GM12878 (cell line): Measurements from ENCODE around the gene DMD. TPM values are rescaled to one million over a fixed set of nuclear protein-coding genes. Genes with fewer than 3 reads are reported as not detected.

Source experiments
- ATAC-seq: fragments of 200-7000 bp; cut with Tn5 transposase; 3 replicates; pipeline ENCODE4 v1.9.1; 2020; ENCODE audit warnings: mild to moderate bottlenecking, moderate library complexity
- BruUV-seq: library from RNA; stranded (reverse); fragments of 400-500 nt; replicated peaks from 2 replicates; lab custom pipeline; 2021; lab: Mats Ljungman, UMichigan
- CTCF ChIA-PET: fragments of 300-600 bp; sonication (Branson Sonifier 250); formaldehyde crosslinking; extraction: SDS; loops from one replicate; lab custom pipeline; 2021; ENCODE audit warnings: inconsistent platforms; lab: Yijun Ruan, JAX
- POLR2A ChIA-PET: fragments of 350-600 bp; formaldehyde crosslinking; extraction: SDS; loops from one replicate; lab custom pipeline; 2021; ENCODE audit warnings: inconsistent platforms; lab: Charles Lee
- RAD21 ChIA-PET: fragments of 300-600 bp; sonication (Branson Sonifier 250); formaldehyde crosslinking; loops from one replicate; lab custom pipeline; 2023; ENCODE audit warnings: antibody characterized with exemption; ENCODE audit not compliant: unreplicated experiment; lab: Charles Lee
- SMC1A ChIA-PET: fragments of 300-600 bp; sonication (Branson Sonifier 250); formaldehyde crosslinking; loops from one replicate; lab custom pipeline; 2023; ENCODE audit not compliant: unreplicated experiment, uncharacterized antibody; lab: Charles Lee
- DNase-seq: peaks from one replicate; pipeline ENCODE4 v3.0.0-alpha.2; 2011; ENCODE audit warnings: low read depth, low spot score
- FAIRE-seq: peaks from 3 replicates; lab custom pipeline; 2011; peaks lifted over from hg19 to GRCh38; lab: Jason Lieb, UNC
- H2AFZ ChIP-seq: 2 replicates; pipeline ENCODE4 v1.6.0; 2011; ENCODE audit warnings: low read depth, low read length, control low read depth; ENCODE audit not compliant: control insufficient read depth
- H3K27ac ChIP-seq: 2 replicates; pipeline ENCODE4 v1.5.1; 2011; ENCODE audit warnings: control low read depth; ENCODE audit not compliant: control insufficient read depth, insufficient read depth
- H3K27me3 ChIP-seq, 2 experiments: replicated peaks in 1 of 2; 2 replicates each; pipeline versions ENCODE4 v1.6.0 to v1.6.1; 2011; ENCODE audit warnings: low read length in 1 of 2; ENCODE audit not compliant: control insufficient read depth in 2 of 2, insufficient read depth in 2 of 2
- H3K36me3 ChIP-seq, 2 experiments: 2 replicates each; pipeline ENCODE4 v1.5.1; 2011; ENCODE audit warnings: low read length in 1 of 2; ENCODE audit not compliant: control insufficient read depth in 2 of 2, insufficient read depth in 2 of 2
- H3K4me1 ChIP-seq: 2 replicates; pipeline ENCODE4 v1.6.1; 2011; ENCODE audit warnings: mild to moderate bottlenecking, low read length, moderate library complexity, mixed read lengths; ENCODE audit not compliant: control insufficient read depth, insufficient read depth
- H3K4me2 ChIP-seq: 2 replicates; pipeline ENCODE4 v1.6.0; 2011; ENCODE audit warnings: control low read depth; ENCODE audit not compliant: control insufficient read depth, insufficient read depth
- H3K4me3 ChIP-seq: fragments of 200-600 bp; sonication (generic); 2 replicates; pipeline ENCODE4 v1.5.1; 2016
- H3K79me2 ChIP-seq: 2 replicates; pipeline ENCODE4 v1.6.0; 2011; ENCODE audit warnings: low read length; ENCODE audit not compliant: control insufficient read depth, insufficient read depth
- H3K9ac ChIP-seq: 2 replicates; pipeline ENCODE4 v1.8.0; 2011; ENCODE audit warnings: low read length, control low read depth, mixed read lengths; ENCODE audit not compliant: control insufficient read depth, insufficient read depth
- H3K9me3 ChIP-seq: replicated peaks from 3 replicates; pipeline ENCODE4 v1.5.1; 2011; ENCODE audit warnings: mild to moderate bottlenecking, low read length; ENCODE audit not compliant: control insufficient read depth, insufficient read depth
- H4K20me1 ChIP-seq: 2 replicates; pipeline ENCODE4 v1.6.0; 2011; ENCODE audit not compliant: control insufficient read depth, insufficient read depth
- EED ChIP-seq: sonication (generic); IDR thresholded peaks from 2 replicates; pipeline ENCODE4 v1.6.1; 2016; ENCODE audit warnings: antibody characterized with exemption, low read depth
- EGR1 ChIP-seq, 2 experiments: IDR thresholded peaks; 1 replicate in 1 of 2; 2 replicates in 1 of 2; pipeline ENCODE4 v1.6.1; 2011 to 2012; ENCODE audit warnings: low read depth in 2 of 2, low read length in 2 of 2, borderline replicate concordance in 1 of 2, mild to moderate bottlenecking in 1 of 2, moderate library complexity in 1 of 2
- ETV6 ChIP-seq, 2 experiments: fragments of 450-650 bp in 1 of 2; IDR thresholded peaks in 1 of 2; conservative IDR thresholded peaks in 1 of 2; 2 replicates each; pipeline ENCODE4 v1.6.1; 2014; ENCODE audit warnings: antibody characterized with exemption in 1 of 2, borderline replicate concordance in 1 of 2, low read depth in 1 of 2, mild to moderate bottlenecking in 1 of 2, moderate library complexity in 1 of 2
- NRF1 ChIP-seq: conservative IDR thresholded peaks from 2 replicates; pipeline ENCODE4 v1.6.1; 2011; ENCODE audit warnings: mild to moderate bottlenecking, low read depth, low read length, improper control_type of control experiment
- PML ChIP-seq: IDR thresholded peaks from 2 replicates; pipeline ENCODE4 v1.6.1; 2012; ENCODE audit warnings: low read length, inconsistent platforms
- SMARCA5 ChIP-seq: fragments of 450-650 bp; IDR thresholded peaks from 2 replicates; pipeline ENCODE4 v1.6.1; 2017; ENCODE audit warnings: mild to moderate bottlenecking
- STAT1 ChIP-seq: fragments of 450-650 bp; conservative IDR thresholded peaks from 2 replicates; pipeline ENCODE4 v1.6.1; 2014; ENCODE audit warnings: antibody characterized with exemption, mild to moderate bottlenecking
- TCF12 ChIP-seq: IDR thresholded peaks from 2 replicates; pipeline ENCODE4 v1.6.1; 2011; ENCODE audit warnings: low read depth, mild to moderate bottlenecking, low read length
- TCF3 ChIP-seq: IDR thresholded peaks from 2 replicates; pipeline ENCODE4 v1.6.1; 2012; ENCODE audit warnings: low read depth, mild to moderate bottlenecking, low read length, borderline replicate concordance; ENCODE audit not compliant: insufficient read depth
- WGBS: methylation state at CpG from one replicate; pipeline ENCODE4 v1.1.6; 2016; ENCODE audit warnings: low lambda C conversion rate; ENCODE audit not compliant: insufficient replicate concordance, insufficient coverage; ENCODE audit errors: missing lambda C conversion rate; 5-methylcytosine and 5-hydroxymethylcytosine counted together
- in situ Hi-C: fragments of 300-500 bp; cut with MboI; formaldehyde crosslinking; loops from 9 replicates; pipeline ENCODE4 v1.14.3; 2018; ENCODE audit warnings: mixed read lengths
- intact Hi-C: fragments of 100-400 bp; cut with micrococcal nuclease; formaldehyde crosslinking; loops from one replicate; pipeline ENCODE4 v1.14.2; 2022; ENCODE audit not compliant: unreplicated experiment
- polyA plus RNA-seq, 11 experiments: library from polyadenylated mRNA; depleted of rRNA in 4 of 11; unstranded in 6 of 11; stranded (reverse) in 5 of 11; fragments of >200 nt; fragmentation: Nextera tagmentation in 4 of 11; fragmentation: Illumina TruSeq in 1 of 11; extraction: Ambion mirVana in 4 of 11; extraction: Trizol in 1 of 11; gene quantifications; 1 replicate in 1 of 11; 2 replicates in 10 of 11; pipeline versions ENCODE4 v1.2.1 to v1.2.3, GENCODE V29; 2011 to 2016; ENCODE audit warnings: inconsistent platforms in 2 of 11, missing spikeins in 2 of 11, low read depth in 1 of 11
- total RNA-seq, 4 experiments: library from RNA; depleted of rRNA in 3 of 4; stranded (reverse); fragments of >200 nt in 3 of 4; fragmentation: Illumina TruSeq in 1 of 4; extraction: Trizol in 1 of 4; gene quantifications; 2 replicates each; pipeline versions ENCODE4 v1.2.1 to v1.2.3, GENCODE V29; 2013 to 2021
- TF ChIP-seq, protein P1 (sequence below): fragments of 450-650 bp; IDR thresholded peaks from 2 replicates; pipeline ENCODE4 v1.6.1; 2017; ENCODE audit warnings: mild to moderate bottlenecking, moderate library complexity
- TF ChIP-seq, protein P2 (sequence below): fragments of 450-650 bp; IDR thresholded peaks from 2 replicates; pipeline ENCODE4 v1.6.1; 2014; ENCODE audit warnings: mild to moderate bottlenecking

The DMD gene
- total and polyA plus RNA-seq, 10 of the 15 experiments (the other 5 are each of a cell fraction or from before 2014, with no cell fraction given) = 1.4 to 24.3 (median 4.3) TPM

DNA sequence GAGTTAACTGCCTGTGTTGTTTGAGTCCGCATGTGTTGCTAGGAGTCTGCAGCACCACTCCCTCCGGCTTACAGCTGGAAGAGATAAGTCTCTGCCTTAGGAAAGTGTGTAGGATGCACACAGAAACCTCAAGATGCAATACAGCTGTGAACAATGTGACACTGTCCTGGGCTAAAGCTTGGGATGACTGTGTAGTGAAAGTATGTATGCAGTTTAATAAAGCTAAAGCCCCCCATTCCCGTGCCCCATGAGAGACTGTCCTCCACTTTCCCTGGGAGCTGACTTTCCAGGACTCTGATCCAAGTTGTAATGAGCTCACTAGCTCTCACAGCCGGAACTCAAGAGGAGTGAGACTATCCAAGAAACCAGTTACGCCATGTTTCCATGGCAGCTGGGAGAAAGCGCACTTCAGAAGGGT is 1982.9 kb downstream of the DMD start:
- CTCF ChIA-PET = interaction anchor here (0.9 to 3.2 kb wide), 4 partner anchors 14 to 191 kb away, joined by 3 to 19 read pairs (median 5); no protein-coding TSS in a partner anchor
- POLR2A ChIA-PET = interaction anchor here (0.6 to 1.4 kb wide), 4 partner anchors 10 to 46 kb away, joined by 3 to 4 read pairs (median 3); no protein-coding TSS in a partner anchor
- Histone ChIP-seq H3K4me2 (peak overlapping the region; percentile 84), H3K4me1 (peaks cover 15% of the 10 kb centered on the region), H3K9ac (peak overlapping the region; percentile 45; the same call in 1 of the 2 replicates), H4K20me1 (no peaks in the 10 kb centered on the region), H3K9me3 (no peaks in the 10 kb centered on the region), H3K27me3 (no peaks in the 10 kb centered on the region), H3K27ac (peak overlapping the region; percentile 87), H3K79me2 (no peaks in the 10 kb centered on the region; the same call in 1 of the 2 replicates), H3K4me3 (no peak overlapping the region), H3K36me3 (no peaks in the 10 kb centered on the region), H2AFZ (0 out of 2 replicates have a peak overlapping the region, but pooled peaks have one; percentile 17)
- TF ChIP-seq PML (no peak), EGR1 (IDR thresholded peaks at IDR 0.05; ENCODE audit: borderline replicate concordance in 1 of 2, low read depth in 2 of 2, low read length in 2 of 2) (no peak), TCF12 (peak; percentile 64; the same call in 1 of the 2 replicates), TCF3 (0 out of 2 replicates have a peak, but pooled peaks have one; percentile 39), SMARCA5 (0 out of 2 replicates have a peak, but pooled peaks have one; percentile 49), EED (peak; percentile 41; the same call in 1 of the 2 replicates), NRF1 (no peak), STAT1 (no peak), ETV6 (conservative IDR thresholded peaks at IDR 0.05 in 1 of 2, IDR thresholded peaks at IDR 0.05 in 1 of 2; ENCODE audit: borderline replicate concordance in 1 of 2, low read depth in 1 of 2) (no peak)
- TF ChIP-seq, protein P1, sequence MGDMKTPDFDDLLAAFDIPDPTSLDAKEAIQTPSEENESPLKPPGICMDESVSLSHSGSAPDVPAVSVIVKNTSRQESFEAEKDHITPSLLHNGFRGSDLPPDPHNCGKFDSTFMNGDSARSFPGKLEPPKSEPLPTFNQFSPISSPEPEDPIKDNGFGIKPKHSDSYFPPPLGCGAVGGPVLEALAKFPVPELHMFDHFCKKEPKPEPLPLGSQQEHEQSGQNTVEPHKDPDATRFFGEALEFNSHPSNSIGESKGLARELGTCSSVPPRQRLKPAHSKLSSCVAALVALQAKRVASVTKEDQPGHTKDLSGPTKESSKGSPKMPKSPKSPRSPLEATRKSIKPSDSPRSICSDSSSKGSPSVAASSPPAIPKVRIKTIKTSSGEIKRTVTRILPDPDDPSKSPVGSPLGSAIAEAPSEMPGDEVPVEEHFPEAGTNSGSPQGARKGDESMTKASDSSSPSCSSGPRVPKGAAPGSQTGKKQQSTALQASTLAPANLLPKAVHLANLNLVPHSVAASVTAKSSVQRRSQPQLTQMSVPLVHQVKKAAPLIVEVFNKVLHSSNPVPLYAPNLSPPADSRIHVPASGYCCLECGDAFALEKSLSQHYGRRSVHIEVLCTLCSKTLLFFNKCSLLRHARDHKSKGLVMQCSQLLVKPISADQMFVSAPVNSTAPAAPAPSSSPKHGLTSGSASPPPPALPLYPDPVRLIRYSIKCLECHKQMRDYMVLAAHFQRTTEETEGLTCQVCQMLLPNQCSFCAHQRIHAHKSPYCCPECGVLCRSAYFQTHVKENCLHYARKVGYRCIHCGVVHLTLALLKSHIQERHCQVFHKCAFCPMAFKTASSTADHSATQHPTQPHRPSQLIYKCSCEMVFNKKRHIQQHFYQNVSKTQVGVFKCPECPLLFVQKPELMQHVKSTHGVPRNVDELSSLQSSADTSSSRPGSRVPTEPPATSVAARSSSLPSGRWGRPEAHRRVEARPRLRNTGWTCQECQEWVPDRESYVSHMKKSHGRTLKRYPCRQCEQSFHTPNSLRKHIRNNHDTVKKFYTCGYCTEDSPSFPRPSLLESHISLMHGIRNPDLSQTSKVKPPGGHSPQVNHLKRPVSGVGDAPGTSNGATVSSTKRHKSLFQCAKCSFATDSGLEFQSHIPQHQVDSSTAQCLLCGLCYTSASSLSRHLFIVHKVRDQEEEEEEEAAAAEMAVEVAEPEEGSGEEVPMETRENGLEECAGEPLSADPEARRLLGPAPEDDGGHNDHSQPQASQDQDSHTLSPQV = no peak
- TF ChIP-seq, protein P2, sequence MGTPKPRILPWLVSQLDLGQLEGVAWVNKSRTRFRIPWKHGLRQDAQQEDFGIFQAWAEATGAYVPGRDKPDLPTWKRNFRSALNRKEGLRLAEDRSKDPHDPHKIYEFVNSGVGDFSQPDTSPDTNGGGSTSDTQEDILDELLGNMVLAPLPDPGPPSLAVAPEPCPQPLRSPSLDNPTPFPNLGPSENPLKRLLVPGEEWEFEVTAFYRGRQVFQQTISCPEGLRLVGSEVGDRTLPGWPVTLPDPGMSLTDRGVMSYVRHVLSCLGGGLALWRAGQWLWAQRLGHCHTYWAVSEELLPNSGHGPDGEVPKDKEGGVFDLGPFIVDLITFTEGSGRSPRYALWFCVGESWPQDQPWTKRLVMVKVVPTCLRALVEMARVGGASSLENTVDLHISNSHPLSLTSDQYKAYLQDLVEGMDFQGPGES = no peak
- 57% methylated on average over 6 of the region's 6 CpGs for WGBS
- FAIRE-seq (no peak), DNase-seq (no peak), ATAC-seq (peak; percentile 46)
- BruUV-seq = no TSS peak
- RAD21 ChIA-PET = interaction anchor here (1.1 to 2.5 kb wide), 7 partner anchors 11 to 189 kb away, joined by 3 to 6 read pairs (median 4); no protein-coding TSS in a partner anchor
- in situ Hi-C loops = no loop called here
- SMC1A ChIA-PET = interaction anchor here (1.4 to 8.5 kb wide), 6 partner anchors 11 to 191 kb away, joined by 4 to 99 read pairs (median 6); no protein-coding TSS in a partner anchor
- intact Hi-C loops = no loop called here
